NCI-H2227 treated with DMSO at 0.1 percent for 48 hours (cell line): ENCODE data around the gene CDK5RAP3.
"Not testable (repeated sequence)": the region's sequence is repeated elsewhere in the genome, so short reads cannot be mapped to it uniquely, and the experiment has no call there.

Experiments used
- DNase-seq: peaks from one replicate; lab custom pipeline; 2025; lab: John Stamatoyannopoulos, UW

The CDK5RAP3 gene

DNA sequence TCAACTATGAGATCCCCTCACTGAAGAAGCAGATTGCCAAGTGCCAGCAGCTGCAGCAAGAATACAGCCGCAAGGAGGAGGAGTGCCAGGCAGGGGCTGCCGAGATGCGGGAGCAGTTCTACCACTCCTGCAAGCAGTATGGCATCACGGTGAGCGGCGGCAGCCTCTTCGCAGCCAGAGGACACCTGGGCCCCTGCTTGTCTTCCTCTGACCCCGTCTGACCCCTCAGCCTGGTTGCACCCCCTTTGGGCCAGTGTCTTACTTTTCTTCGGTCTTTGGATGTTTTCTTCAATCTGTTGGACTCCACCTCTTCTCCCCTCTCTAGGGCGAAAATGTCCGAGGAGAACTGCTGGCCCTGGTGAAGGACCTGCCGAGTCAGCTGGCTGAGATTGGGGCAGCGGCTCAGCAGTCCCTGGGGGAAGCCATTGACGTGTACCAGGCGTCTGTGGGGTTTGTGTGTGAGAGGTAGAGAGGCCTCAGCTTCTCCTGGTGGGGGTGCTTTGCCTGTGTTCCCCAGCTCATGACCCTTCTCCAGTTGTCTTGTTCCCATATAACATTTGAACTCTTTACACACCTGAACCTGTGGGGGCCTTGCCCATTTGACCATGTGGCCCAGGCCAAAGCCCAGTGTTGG, 4.4 kb downstream of the CDK5RAP3 start:
- DNase-seq = no peak

- no peak for DNase-seq
Observed at GRCh38 chr17:47975823-47976205, 4.9 kb downstream of the CDK5RAP3 start.

GRCh38 chr17:47978324-47978723, 7.4 kb downstream of the CDK5RAP3 start:
- DNase-seq = peak; percentile 81

GRCh38 chr17:47980541-47980940, 9.6 kb downstream of the CDK5RAP3 start:
- no peak for DNase-seq

GRCh38 chr17:47981462-47981861, 10.5 kb downstream of the CDK5RAP3 start:
- no peak for DNase-seq

DNA sequence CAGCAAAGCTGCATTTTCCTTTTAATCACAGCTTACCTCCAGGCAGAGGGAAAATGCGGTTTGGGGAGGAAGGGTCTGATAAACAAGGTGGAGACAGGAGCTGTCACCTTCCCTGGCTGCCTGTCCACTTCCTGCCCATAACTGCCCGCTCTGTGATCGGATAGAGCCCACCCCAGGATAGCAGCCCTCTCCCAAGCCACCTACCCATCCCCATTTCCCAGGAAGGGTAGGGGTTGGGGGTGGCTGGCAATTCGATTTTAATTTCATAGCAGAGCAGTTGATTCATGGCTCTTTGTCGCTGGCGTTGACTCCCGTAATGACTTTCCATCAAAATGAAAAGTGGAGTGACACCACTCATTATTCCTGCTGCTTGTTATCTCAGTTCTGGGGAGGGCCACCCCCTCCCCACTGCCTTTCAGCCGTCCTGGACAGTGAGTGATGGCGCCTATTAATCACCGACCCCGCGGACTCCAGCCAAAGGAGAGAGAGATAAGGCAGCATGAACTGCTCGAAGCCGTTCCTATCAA, 11.2 kb downstream of the CDK5RAP3 start:
- DNase-seq = peak; percentile 92

- no peak for DNase-seq
Observed at GRCh38 chr17:47982645-47983390, 11.9 kb downstream of the CDK5RAP3 start.

DNA sequence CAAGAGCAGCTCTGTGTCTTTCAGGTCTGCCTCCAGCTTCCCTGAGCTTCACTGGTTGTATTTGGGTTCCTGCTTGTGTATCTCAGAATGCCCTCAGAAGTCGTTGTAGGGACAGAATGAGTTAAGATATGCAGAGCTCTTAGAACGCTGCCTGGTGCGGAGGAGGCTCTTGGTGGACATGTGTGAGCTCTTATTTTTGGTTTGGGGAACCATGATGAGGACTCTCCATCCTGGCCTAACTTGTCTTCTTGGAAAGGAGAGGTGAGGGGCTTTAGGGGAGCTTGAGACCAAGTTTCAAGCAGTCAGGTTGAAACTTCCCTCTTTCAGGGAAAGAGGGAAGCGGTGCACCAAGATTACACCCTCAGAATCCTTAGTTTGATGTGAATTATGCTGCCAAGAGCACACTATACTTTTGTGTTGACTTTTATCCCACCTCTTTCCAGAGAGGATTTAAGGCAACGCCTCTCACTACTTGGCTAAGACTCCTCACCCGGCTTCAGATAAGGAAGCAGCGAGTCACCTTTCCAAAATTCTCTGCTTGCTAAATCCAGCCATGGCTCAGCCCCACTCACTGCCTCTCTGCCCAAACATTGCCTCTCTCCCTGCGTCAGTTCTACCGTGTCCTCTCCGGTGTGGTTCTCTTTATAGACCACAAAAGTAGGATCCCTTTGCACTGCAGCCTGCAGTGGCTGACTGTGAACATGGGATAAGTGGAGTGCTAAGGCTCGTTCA, 12.7 kb downstream of the CDK5RAP3 start:
- no peak for DNase-seq

DNA sequence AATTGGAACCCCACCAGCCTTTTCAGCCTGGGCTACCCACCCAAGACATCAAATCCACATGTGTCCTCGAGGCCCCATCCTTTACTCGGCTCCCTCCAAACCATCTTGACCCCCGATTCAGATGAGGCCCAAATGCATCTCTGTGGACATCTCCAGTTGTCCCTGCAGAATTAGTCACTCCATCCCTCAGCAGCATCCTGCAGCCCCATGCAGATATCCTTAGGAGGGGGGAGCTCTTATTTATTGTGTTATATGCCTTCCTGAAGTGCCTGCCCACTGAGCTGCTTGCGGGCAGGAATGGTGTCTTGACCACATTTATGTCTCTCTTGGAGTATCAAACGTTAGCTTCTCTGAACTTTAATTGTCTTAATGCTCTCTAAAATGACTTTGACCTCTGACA, 15.6 kb downstream of the CDK5RAP3 start:
- DNase-seq = no peak

GRCh38 chr17:47987240-47987835, 16.4 kb downstream of the CDK5RAP3 start:
- DNase-seq = peak; percentile 61

GRCh38 chr17:47988445-47988844, 17.5 kb downstream of the CDK5RAP3 start:
- DNase-seq = not testable (repeated sequence)

DNA sequence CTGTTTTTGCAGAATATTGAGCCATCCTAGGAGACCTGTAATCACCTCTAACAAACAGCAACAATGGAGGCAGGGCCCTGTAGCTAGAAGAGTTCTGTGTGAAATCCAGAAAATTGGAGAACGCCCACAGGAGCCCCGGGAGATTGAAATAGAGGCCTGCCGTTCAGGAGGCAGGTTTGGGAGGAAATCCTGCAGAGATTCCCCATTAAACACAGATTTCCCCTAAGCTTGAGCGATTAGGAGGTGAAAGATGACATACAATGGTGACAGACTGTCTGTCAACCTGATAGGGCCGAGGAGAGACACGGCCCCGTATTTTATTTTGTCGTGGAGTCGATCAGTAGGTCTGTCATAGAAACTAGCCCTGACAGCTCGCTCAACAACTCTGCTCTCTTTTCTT, 18.2 kb downstream of the CDK5RAP3 start:
- peak; percentile 45 for DNase-seq

- DNase-seq = no peak
Observed at GRCh38 chr17:47989700-47990099, 18.8 kb downstream of the CDK5RAP3 start.

DNA sequence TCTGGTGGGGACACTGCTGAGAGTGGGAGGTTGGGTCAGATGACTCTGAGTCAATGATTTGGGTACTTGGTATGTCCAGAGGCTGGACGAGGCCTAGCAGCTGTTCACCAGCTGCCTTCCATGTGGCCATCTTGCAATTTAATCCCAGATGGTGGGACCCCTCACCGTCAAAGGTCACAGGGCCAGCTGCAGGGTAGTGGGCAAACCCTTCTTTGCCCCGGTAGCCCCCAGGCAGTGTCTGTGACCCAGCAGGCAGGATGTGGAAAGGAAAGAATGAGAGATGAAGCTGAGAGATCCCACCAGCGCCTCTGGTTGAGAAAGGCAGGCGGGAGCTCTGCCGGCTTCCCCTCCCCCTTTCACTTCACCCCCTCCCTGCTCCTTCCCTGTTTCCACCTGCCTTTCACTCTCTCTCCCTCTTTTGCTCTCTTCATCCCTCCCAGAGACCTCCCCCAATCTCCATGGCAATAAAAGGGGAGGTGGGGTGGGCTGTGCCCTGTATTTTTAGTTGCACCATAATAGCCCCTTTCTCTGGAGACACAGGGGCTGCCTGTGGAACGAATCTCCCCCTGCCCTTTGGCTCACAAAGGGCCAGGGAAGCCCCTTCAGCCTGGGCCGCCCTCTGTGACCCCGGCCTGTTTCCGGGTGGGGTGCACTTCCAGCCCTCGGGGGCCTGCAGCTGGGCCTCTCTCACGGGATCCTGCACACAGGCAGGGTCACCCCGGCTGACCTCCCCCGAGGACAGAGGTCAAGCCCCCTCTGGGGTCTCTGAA, 20.2 kb downstream of the CDK5RAP3 start:
- DNase-seq = peak; percentile 87

DNA sequence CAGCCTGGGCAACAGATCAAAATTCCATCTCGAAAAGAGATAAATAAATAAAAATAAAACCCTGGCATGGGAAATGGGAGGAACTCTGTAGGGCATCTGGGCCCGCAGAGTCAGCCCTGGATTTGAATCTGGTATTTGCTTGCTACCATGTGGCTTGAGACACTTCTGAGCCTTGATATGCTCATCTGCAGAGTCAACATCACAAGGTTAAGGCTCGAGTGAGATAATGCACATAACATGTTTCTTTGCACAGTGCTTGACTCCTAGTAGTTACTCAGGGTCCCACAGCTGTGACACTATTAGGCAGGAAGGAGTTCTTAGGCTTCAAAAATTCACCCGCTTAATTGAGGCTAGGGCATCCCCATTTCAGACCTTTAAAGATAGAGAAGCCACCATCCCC, 21.3 kb downstream of the CDK5RAP3 start:
- DNase-seq = no peak

- DNase-seq = peak; percentile 90
Observed at GRCh38 chr17:47993031-47993564, 22.2 kb downstream of the CDK5RAP3 start.

GRCh38 chr17:47993964-47994363, 23.1 kb downstream of the CDK5RAP3 start:
- no peak for DNase-seq

DNA sequence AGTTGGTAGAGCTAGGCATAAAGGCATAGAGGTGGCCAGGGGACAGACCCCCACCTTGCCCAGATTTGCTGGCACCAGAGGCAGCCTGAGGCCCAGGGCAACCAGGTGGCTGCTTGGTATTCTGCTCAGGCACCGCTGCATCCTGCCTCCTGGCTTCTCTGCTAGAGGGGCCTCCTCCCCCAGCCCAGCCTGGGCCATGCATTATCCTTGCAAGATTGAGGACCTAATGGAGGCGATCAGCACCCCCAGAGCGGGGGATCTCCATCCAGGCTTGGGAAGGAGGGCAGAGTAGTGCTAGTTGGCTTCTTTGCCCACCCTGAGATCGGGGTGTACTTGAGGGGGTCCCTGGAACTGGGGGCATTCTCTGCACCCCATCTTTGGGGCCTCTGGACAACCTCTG, 23.8 kb downstream of the CDK5RAP3 start:
- no peak for DNase-seq

- DNase-seq = peak; percentile 39
Observed at GRCh38 chr17:47995241-47995935, 24.5 kb downstream of the CDK5RAP3 start.

GRCh38 chr17:47996201-47996600, 25.3 kb downstream of the CDK5RAP3 start:
- no peak for DNase-seq

GRCh38 chr17:47997586-47997985, 26.7 kb downstream of the CDK5RAP3 start:
- DNase-seq = no peak
